Measurements from ENCODE around the gene TBL1XR1. TPM values are rescaled to one million over a fixed set of nuclear protein-coding genes. Genes with fewer than 3 reads are reported as not detected.

Gene TBL1XR1
- total and polyA plus RNA-seq, 3 experiments from 2014 or later, result 36.3 to 193 (median 173) TPM

GRCh38 chr3:177055605-177056571 is 141.4 kb downstream of the TBL1XR1 start:
- Histone ChIP-seq H3K4me3 (ENCODE audit: low read length) (no peak overlapping the region), H3K36me3 (ENCODE audit: insufficient read depth, low read length) (no peaks in the 10 kb centered on the region), H3K4me1 (ENCODE audit: insufficient read depth, low read length) (peaks cover 36% of the 10 kb centered on the region), H3K27me3 (ENCODE audit: insufficient read depth, low read length, poor library complexity, severe bottlenecking) (no peaks in the 10 kb centered on the region), H3K27ac (ENCODE audit: low read depth, low read length) (no peak overlapping the region), H3K9me3 (ENCODE audit: low read length) (no peaks in the 10 kb centered on the region)
- peaks cover 20 to 32% (median 28%) of the 10 kb centered on the region in 3 donors for H3K4me1 Mint-ChIP-seq
- no peak overlapping the region for H3K4me3 Mint-ChIP-seq
- ChIA-PET CTCF (interaction anchor here (0.6 kb wide), 1 partner anchor 138 kb away, joined by 3 read pairs; no protein-coding TSS in a partner anchor), POLR2A (interaction anchor here (0.7 to 1.2 kb wide), 2 partner anchors 137 to 141 kb away, joined by 3 read pairs; partner anchors contain the start of gene TBL1XR1)
- H3K36me3 Mint-ChIP-seq, result peaks cover 0 to 19% (median 2%) of the 10 kb centered on the region in 3 donors
- no peak for DNase-seq
- H3K27me3 Mint-ChIP-seq, result no peaks in the 10 kb centered on the region
- H3K9me3 Mint-ChIP-seq, result no peaks in the 10 kb centered on the region
- H3K27ac Mint-ChIP-seq, result peak overlapping the region in 6 of 8 donors; percentile 20 to 76 (median 58)

DNA sequence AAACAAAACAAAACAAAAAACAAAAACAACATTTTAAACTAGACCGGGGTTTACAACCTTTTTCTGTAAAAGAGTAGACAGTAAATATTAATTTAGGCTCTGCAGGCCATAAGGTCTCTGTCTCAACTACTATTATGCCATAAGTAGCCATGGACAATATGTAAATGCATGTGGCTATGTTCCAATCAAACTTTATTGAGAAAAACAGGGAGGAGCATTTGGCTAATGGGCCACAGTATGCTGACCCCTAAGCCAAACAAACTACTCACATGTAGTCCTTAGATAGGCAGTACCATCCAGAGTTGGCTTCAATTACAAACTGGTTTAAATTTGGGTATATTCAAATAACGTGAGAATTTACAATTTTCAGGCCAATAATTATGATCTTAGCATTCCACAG is 144.2 kb downstream of the TBL1XR1 start:
- H3K4me1 ChIP-seq (ENCODE audit: insufficient read depth, low read length), result peaks cover 28% of the 10 kb centered on the region
- no peaks in the 10 kb centered on the region for H3K9me3 ChIP-seq (ENCODE audit: low read length)
- H3K27me3 Mint-ChIP-seq, result no peaks in the 10 kb centered on the region
- H3K4me1 Mint-ChIP-seq, result peaks cover 13 to 27% (median 18%) of the 10 kb centered on the region in 3 donors
- H3K4me3 Mint-ChIP-seq, result no peak overlapping the region
- POLR2A ChIA-PET, result no interaction called here
- H3K27me3 ChIP-seq (ENCODE audit: insufficient read depth, low read length, poor library complexity, severe bottlenecking), result no peaks in the 10 kb centered on the region
- no peak for DNase-seq
- no peaks in the 10 kb centered on the region for H3K9me3 Mint-ChIP-seq
- CTCF ChIA-PET, result no interaction called here
- peaks cover 0 to 45% (median 12%) of the 10 kb centered on the region in 3 donors for H3K36me3 Mint-ChIP-seq
- no peak overlapping the region for H3K4me3 ChIP-seq (ENCODE audit: low read length)
- H3K36me3 ChIP-seq (ENCODE audit: insufficient read depth, low read length), result peaks cover 13% of the 10 kb centered on the region
- no peak overlapping the region for H3K27ac ChIP-seq (ENCODE audit: low read depth, low read length)
- peak overlapping the region in 2 of 8 donors; percentile 19 to 58 for H3K27ac Mint-ChIP-seq

DNA sequence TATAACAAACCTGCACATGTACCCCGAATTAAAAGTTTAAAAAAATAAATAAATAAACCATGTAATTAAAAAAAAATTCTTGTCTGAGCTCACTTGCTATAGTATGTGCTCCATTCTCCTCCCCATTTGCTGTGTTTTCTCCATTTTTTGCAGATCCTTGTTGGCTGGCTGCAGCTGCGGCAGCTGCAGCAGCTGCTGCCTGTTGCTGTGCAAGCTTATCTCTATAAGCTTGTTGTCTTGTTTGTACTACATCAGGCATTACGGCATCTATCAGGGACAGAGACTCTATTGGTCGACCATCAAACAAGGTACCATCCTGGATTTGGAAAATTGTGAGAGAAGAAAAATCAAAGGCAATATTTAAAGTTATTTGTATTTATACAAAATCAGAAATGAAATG is 145.9 kb downstream of the TBL1XR1 start:
- peak overlapping the region in 2 of 8 donors; percentile 46 to 54 for H3K27ac Mint-ChIP-seq
- H3K27ac ChIP-seq (ENCODE audit: low read depth, low read length), result no peak overlapping the region
- H3K9me3 ChIP-seq (ENCODE audit: low read length), result no peaks in the 10 kb centered on the region
- CTCF ChIA-PET, result interaction anchor here (0.9 to 2.7 kb wide), 13 partner anchors 8 to 1334 kb away, joined by 3 to 26 read pairs (median 4); partner anchors contain the start of gene TBL1XR1
- DNase-seq, result no peak
- no peaks in the 10 kb centered on the region for H3K27me3 ChIP-seq (ENCODE audit: insufficient read depth, low read length, poor library complexity, severe bottlenecking)
- POLR2A ChIA-PET, result interaction anchor here (0.6 to 1.9 kb wide), 4 partner anchors 99 to 309 kb away, joined by 3 to 15 read pairs (median 7); partner anchors contain the start of gene TBL1XR1
- no peaks in the 10 kb centered on the region for H3K27me3 Mint-ChIP-seq
- H3K4me1 ChIP-seq (ENCODE audit: insufficient read depth, low read length), result peaks cover 15% of the 10 kb centered on the region
- H3K36me3 Mint-ChIP-seq, result peaks cover 3 to 58% (median 16%) of the 10 kb centered on the region in 3 donors
- H3K4me3 Mint-ChIP-seq, result no peak overlapping the region
- peaks cover 22% of the 10 kb centered on the region for H3K36me3 ChIP-seq (ENCODE audit: insufficient read depth, low read length)
- H3K4me1 Mint-ChIP-seq, result peaks cover 13 to 27% (median 18%) of the 10 kb centered on the region in 3 donors
- no peak overlapping the region for H3K4me3 ChIP-seq (ENCODE audit: low read length)
- H3K9me3 Mint-ChIP-seq, result no peaks in the 10 kb centered on the region

- H3K36me3 Mint-ChIP-seq, result peaks cover 3 to 65% (median 16%) of the 10 kb centered on the region in 3 donors
- peak in 2 of 5 donors; percentile 41 to 51 for DNase-seq
- ChIA-PET POLR2A (interaction anchor here (0.6 to 1.9 kb wide), 6 partner anchors 100 to 592 kb away, joined by 3 to 15 read pairs (median 6); partner anchors contain the start of gene TBL1XR1), CTCF (interaction anchor here (0.7 to 2.7 kb wide), 14 partner anchors 9 to 1335 kb away, joined by 3 to 26 read pairs (median 4); partner anchors contain the start of gene TBL1XR1)
- H3K4me3 ChIP-seq (ENCODE audit: low read length), result no peak overlapping the region
- H3K4me3 Mint-ChIP-seq, result no peak overlapping the region
- no peaks in the 10 kb centered on the region for H3K27me3 Mint-ChIP-seq
- peak overlapping the region in 2 of 8 donors; percentile 46 to 63 for H3K27ac Mint-ChIP-seq
- no peaks in the 10 kb centered on the region for H3K27me3 ChIP-seq (ENCODE audit: insufficient read depth, low read length, poor library complexity, severe bottlenecking)
- H3K36me3 ChIP-seq (ENCODE audit: insufficient read depth, low read length), result peaks cover 27% of the 10 kb centered on the region
- H3K4me1 ChIP-seq (ENCODE audit: insufficient read depth, low read length), result peaks cover 10% of the 10 kb centered on the region
- no peak overlapping the region for H3K27ac ChIP-seq (ENCODE audit: low read depth, low read length)
- peaks cover 12 to 27% (median 18%) of the 10 kb centered on the region in 3 donors for H3K4me1 Mint-ChIP-seq
- no peaks in the 10 kb centered on the region for H3K9me3 Mint-ChIP-seq
- H3K9me3 ChIP-seq (ENCODE audit: low read length), result no peaks in the 10 kb centered on the region
These were observed 146.6 kb downstream of the TBL1XR1 start for GRCh38 chr3:177050501-177051237.

DNA sequence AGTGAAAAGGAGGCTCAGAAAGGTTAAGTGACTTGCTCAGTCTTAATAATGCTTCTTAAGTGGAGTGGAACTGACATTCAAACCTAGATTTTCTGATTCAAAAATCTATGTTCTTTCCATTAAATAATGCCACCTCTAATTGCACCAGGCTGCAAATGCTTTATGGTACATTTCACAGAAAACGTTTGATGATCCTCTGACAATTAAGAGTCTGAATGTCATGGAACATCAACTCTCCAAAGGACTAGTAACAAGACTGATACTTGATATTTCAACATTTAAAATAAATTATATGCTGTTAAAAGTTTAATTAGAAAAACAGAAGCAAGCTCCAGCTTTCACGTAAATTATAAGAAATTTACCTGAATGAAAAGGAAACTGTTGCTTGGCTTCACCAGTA is 151.5 kb downstream of the TBL1XR1 start:
- DNase-seq, result no peak
- Mint-ChIP-seq H3K4me3 (no peak overlapping the region), H3K9me3 (peaks cover 0 to 6% (median 0%) of the 10 kb centered on the region in 5 donors), H3K36me3 (peaks cover 24 to 79% (median 35%) of the 10 kb centered on the region in 3 donors), H3K27ac (no peak overlapping the region), H3K27me3 (no peaks in the 10 kb centered on the region), H3K4me1 (peaks cover 22 to 48% (median 23%) of the 10 kb centered on the region in 3 donors)
- Histone ChIP-seq H3K9me3 (ENCODE audit: low read length) (no peaks in the 10 kb centered on the region), H3K4me3 (ENCODE audit: low read length) (no peak overlapping the region), H3K27ac (ENCODE audit: low read depth, low read length) (no peak overlapping the region), H3K36me3 (ENCODE audit: insufficient read depth, low read length) (peaks cover 40% of the 10 kb centered on the region), H3K4me1 (ENCODE audit: insufficient read depth, low read length) (no peaks in the 10 kb centered on the region), H3K27me3 (ENCODE audit: insufficient read depth, low read length, poor library complexity, severe bottlenecking) (no peaks in the 10 kb centered on the region)
- ChIA-PET POLR2A (no interaction called here), CTCF (no interaction called here)

- Histone ChIP-seq H3K27ac (ENCODE audit: low read depth, low read length) (no peak overlapping the region), H3K36me3 (ENCODE audit: insufficient read depth, low read length) (peaks cover 40% of the 10 kb centered on the region), H3K4me3 (ENCODE audit: low read length) (no peak overlapping the region), H3K27me3 (ENCODE audit: insufficient read depth, low read length, poor library complexity, severe bottlenecking) (no peaks in the 10 kb centered on the region), H3K4me1 (ENCODE audit: insufficient read depth, low read length) (no peaks in the 10 kb centered on the region), H3K9me3 (ENCODE audit: low read length) (no peaks in the 10 kb centered on the region)
- no peak for DNase-seq
- Mint-ChIP-seq H3K36me3 (peaks cover 24 to 74% (median 37%) of the 10 kb centered on the region in 3 donors), H3K9me3 (peaks cover 0 to 6% (median 0%) of the 10 kb centered on the region in 5 donors), H3K27me3 (no peaks in the 10 kb centered on the region), H3K27ac (no peak overlapping the region), H3K4me3 (no peak overlapping the region), H3K4me1 (peaks cover 24 to 50% (median 28%) of the 10 kb centered on the region in 3 donors)
- ChIA-PET POLR2A (no interaction called here), CTCF (no interaction called here)
These were observed 152.1 kb downstream of the TBL1XR1 start for GRCh38 chr3:177045222-177045621.

DNA sequence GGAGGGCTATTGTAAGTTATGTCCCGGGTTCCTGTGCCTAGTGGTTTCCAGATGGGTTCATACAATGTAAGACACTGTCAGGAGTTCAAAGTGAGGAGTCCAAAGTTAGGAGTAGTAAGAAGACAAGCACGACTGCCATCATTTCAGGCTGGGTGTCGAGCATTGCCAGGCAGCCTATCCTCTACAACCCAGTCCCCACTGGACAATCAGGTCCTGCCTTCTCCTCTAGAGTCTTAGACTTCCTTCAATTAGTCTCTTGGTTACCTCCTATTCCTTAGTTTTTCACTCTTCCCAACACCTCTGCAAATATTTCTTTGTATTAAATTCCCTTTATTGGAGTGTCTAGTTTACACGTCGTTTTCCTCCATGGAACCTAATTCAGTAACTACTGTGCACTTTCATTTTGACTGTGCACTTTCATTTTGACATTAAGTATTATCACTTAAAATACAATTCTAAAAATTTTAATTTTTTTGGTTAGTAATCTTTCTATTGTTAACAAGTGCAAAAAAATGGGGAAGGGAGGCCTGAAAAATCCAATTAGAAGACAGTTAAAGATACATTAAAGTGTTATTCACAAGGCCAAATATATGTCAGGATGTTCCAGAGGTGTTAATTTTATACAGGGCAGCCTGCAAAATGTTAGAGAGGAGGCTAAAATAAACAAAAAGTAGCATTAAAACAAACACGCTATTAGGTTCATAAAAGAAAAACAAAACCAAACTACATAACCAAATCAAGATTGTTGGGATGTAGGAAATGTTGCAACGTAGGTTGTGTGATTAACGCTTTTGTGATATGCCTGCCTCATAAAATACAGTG is 155.3 kb downstream of the TBL1XR1 start:
- ChIA-PET CTCF (no interaction called here), POLR2A (no interaction called here)
- Histone ChIP-seq H3K36me3 (ENCODE audit: insufficient read depth, low read length) (peaks cover 24% of the 10 kb centered on the region), H3K9me3 (ENCODE audit: low read length) (no peaks in the 10 kb centered on the region), H3K27ac (ENCODE audit: low read depth, low read length) (no peak overlapping the region), H3K27me3 (ENCODE audit: insufficient read depth, low read length, poor library complexity, severe bottlenecking) (no peaks in the 10 kb centered on the region), H3K4me3 (ENCODE audit: low read length) (no peak overlapping the region), H3K4me1 (ENCODE audit: insufficient read depth, low read length) (no peaks in the 10 kb centered on the region)
- Mint-ChIP-seq H3K27ac (peak overlapping the region in 7 of 8 donors; percentile 24 to 77 (median 57)), H3K27me3 (no peaks in the 10 kb centered on the region), H3K4me1 (peaks cover 28 to 57% (median 34%) of the 10 kb centered on the region in 3 donors), H3K36me3 (peaks cover 37 to 70% (median 38%) of the 10 kb centered on the region in 3 donors), H3K4me3 (peak overlapping the region in 6 of 7 donors; percentile 2 to 70 (median 40)), H3K9me3 (peaks cover 0 to 6% (median 0%) of the 10 kb centered on the region in 5 donors)
- no peak for DNase-seq
